Myocyte (in vitro differentiated cells): ENCODE measurements around the gene NLRC4. TPM values are rescaled to one million over a fixed set of nuclear protein-coding genes. Genes with fewer than 3 reads are reported as not detected.

Experiments
- total RNA-seq: library from RNA; depleted of rRNA; stranded (reverse); fragments of >200 nt; gene quantifications from 2 replicates; pipeline ENCODE4 v1.2.3, GENCODE V29; 2014

NLRC4 gene
- total RNA-seq, 1 donor from 2014 or later = not detected

Other genes starting within 250 kb of the NLRC4 start
- gene DPY30, start 225.1 kb downstream of the NLRC4 start, total RNA-seq = 46.4 and 50.8 TPM in 2 replicates
- 22.6 and 26.5 TPM in 2 replicates for gene SPAST, start 201.3 kb downstream of the NLRC4 start, total RNA-seq
- 34.7 and 40.5 TPM in 2 replicates for gene SLC30A6, start 99.0 kb downstream of the NLRC4 start, total RNA-seq
- 31.6 and 50.4 TPM in 2 replicates for gene YIPF4, start 13.0 kb upstream of the NLRC4 start, total RNA-seq
- 71.6 and 98.5 TPM in 2 replicates for gene BIRC6, start 92.1 kb upstream of the NLRC4 start, total RNA-seq